Fibroblast of lung (primary cell): ENCODE data around the gene DNAH10. TPM values are rescaled to one million over a fixed set of nuclear protein-coding genes. Genes with fewer than 3 reads are reported as not detected.

Experiments
- DNase-seq, 2 donors: peaks; one replicate each; pipeline versions ENCODE4 v3.0.0 to v3.0.0-alpha.2; 2010; ENCODE audit warnings: low read depth in 2 of 2
- H2AFZ ChIP-seq: 2 replicates; pipeline ENCODE4 v1.5.1; 2012; ENCODE audit warnings: low read length, control low read depth, inconsistent platforms
- H3K27ac ChIP-seq: 2 replicates; pipeline ENCODE4 v1.5.1; 2011; ENCODE audit warnings: low read length, control low read depth; ENCODE audit not compliant: insufficient read depth
- H3K27me3 ChIP-seq: 2 replicates; pipeline ENCODE4 v1.5.1; 2011; ENCODE audit warnings: mild to moderate bottlenecking, low read length; ENCODE audit not compliant: control insufficient read depth, insufficient read depth
- H3K36me3 ChIP-seq: 2 replicates; pipeline ENCODE4 v1.5.1; 2011; ENCODE audit warnings: low read length; ENCODE audit not compliant: control insufficient read depth, insufficient read depth
- H3K4me1 ChIP-seq: 2 replicates; pipeline ENCODE4 v1.5.1; 2011; ENCODE audit warnings: low read length; ENCODE audit not compliant: control insufficient read depth, insufficient read depth; ENCODE audit errors: extremely low read depth
- H3K4me2 ChIP-seq: 2 replicates; pipeline ENCODE4 v1.5.1; 2011; ENCODE audit warnings: low read length, control low read depth; ENCODE audit not compliant: insufficient read depth; ENCODE audit errors: extremely low read depth
- H3K4me3 ChIP-seq, 4 experiments: fragments of 200-600 bp in 1 of 4; sonication (generic) in 1 of 4; replicated peaks in 1 of 4; 2 replicates each; pipeline ENCODE4 v1.5.1; 2011 to 2016; ENCODE audit warnings: low read length in 4 of 4, low read depth in 3 of 4, mild to moderate bottlenecking in 3 of 4, control low read depth in 2 of 4, inconsistent platforms in 1 of 4, mixed read lengths in 1 of 4; ENCODE audit not compliant: insufficient read depth in 1 of 4; ENCODE audit errors: control extremely low read depth in 1 of 4
- H3K79me2 ChIP-seq: 2 replicates; pipeline ENCODE4 v1.5.1; 2012; ENCODE audit warnings: mild to moderate bottlenecking, low read length, inconsistent platforms; ENCODE audit not compliant: control insufficient read depth, insufficient read depth
- H3K9ac ChIP-seq: 2 replicates; pipeline ENCODE4 v1.5.1; 2011; ENCODE audit warnings: mild to moderate bottlenecking, low read length, control low read depth; ENCODE audit not compliant: insufficient read depth
- H3K9me3 ChIP-seq: 2 replicates; pipeline ENCODE4 v1.5.1; 2012; ENCODE audit warnings: low read depth, low read length; ENCODE audit not compliant: control insufficient read depth, insufficient read depth
- H4K20me1 ChIP-seq: 2 replicates; pipeline ENCODE4 v1.5.1; 2011; ENCODE audit warnings: low read length; ENCODE audit not compliant: control insufficient read depth, insufficient read depth; ENCODE audit errors: extremely low read depth
- EZH2 ChIP-seq: IDR thresholded peaks from 2 replicates; pipeline ENCODE4 v1.5.1; 2012; ENCODE audit warnings: low read length, control low read depth, mild to moderate bottlenecking; ENCODE audit errors: missing control alignments
- polyA plus RNA-seq, 2 donors: library from polyadenylated mRNA; depleted of rRNA in 1 of 2; stranded (reverse) in 1 of 2; unstranded in 1 of 2; fragments of >200 nt; gene quantifications; 2 replicates each; pipeline ENCODE4 v1.2.1, GENCODE V29; 2011 to 2012; ENCODE audit warnings: missing spikeins in 1 of 2
- total RNA-seq: library from RNA; depleted of rRNA; stranded (reverse); fragments of >200 nt; gene quantifications from 2 replicates; pipeline ENCODE4 v1.2.1, GENCODE V29; 2014
- TF ChIP-seq, protein P1 (sequence below), 2 donors: IDR thresholded peaks in 1 of 2; conservative IDR thresholded peaks in 1 of 2; 1 replicate in 1 of 2; 2 replicates in 1 of 2; pipeline ENCODE4 v1.5.1; 2011 to 2012; ENCODE audit warnings: low read length in 2 of 2, control low read depth in 1 of 2, inconsistent platforms in 1 of 2, low read depth in 1 of 2, mild to moderate bottlenecking in 1 of 2

The DNAH10 gene
- total and polyA plus RNA-seq, 2 donors (not counting 1 experiment from before 2014, with no cell fraction given): 0.06 to 0.33 TPM

DNA sequence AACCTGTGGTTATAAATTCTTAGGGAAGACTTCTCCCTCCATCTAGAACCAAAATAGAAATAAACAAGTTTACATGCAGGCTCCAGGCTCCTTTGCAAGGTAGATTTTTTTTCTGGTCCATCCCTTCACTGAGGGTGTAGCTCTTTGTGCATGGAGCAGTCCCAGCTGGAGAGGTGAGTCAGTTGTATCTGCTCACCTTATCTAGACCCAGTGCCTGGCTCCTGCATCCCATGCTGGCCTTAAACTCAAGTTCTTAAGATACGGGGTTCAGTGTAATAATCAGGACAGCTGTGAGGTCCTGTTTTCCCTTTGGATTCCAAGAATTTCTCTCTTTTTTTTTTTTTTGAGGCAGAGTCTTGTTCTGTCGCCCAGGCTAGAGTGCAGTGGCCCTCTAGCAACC is 35.1 kb upstream of the DNAH10 start:
- Histone ChIP-seq H3K79me2 (no peaks in the 10 kb centered on the region), H3K4me2 (no peak overlapping the region), H3K4me3 (no peak overlapping the region), H3K9ac (no peak overlapping the region), H4K20me1 (no peaks in the 10 kb centered on the region), H3K4me1 (no peaks in the 10 kb centered on the region), H3K27ac (no peak overlapping the region), H3K36me3 (no peaks in the 10 kb centered on the region), H3K9me3 (no peaks in the 10 kb centered on the region), H3K27me3 (no peaks in the 10 kb centered on the region), H2AFZ (no peak overlapping the region)
- no peak for DNase-seq
- TF ChIP-seq EZH2: no peak
- TF ChIP-seq, protein P1, sequence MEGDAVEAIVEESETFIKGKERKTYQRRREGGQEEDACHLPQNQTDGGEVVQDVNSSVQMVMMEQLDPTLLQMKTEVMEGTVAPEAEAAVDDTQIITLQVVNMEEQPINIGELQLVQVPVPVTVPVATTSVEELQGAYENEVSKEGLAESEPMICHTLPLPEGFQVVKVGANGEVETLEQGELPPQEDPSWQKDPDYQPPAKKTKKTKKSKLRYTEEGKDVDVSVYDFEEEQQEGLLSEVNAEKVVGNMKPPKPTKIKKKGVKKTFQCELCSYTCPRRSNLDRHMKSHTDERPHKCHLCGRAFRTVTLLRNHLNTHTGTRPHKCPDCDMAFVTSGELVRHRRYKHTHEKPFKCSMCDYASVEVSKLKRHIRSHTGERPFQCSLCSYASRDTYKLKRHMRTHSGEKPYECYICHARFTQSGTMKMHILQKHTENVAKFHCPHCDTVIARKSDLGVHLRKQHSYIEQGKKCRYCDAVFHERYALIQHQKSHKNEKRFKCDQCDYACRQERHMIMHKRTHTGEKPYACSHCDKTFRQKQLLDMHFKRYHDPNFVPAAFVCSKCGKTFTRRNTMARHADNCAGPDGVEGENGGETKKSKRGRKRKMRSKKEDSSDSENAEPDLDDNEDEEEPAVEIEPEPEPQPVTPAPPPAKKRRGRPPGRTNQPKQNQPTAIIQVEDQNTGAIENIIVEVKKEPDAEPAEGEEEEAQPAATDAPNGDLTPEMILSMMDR (conservative IDR thresholded peaks at IDR 0.05 in 1 of 2, IDR thresholded peaks at IDR 0.05 in 1 of 2; ENCODE audit: low read depth in 1 of 2, low read length in 2 of 2): no peak

DNA sequence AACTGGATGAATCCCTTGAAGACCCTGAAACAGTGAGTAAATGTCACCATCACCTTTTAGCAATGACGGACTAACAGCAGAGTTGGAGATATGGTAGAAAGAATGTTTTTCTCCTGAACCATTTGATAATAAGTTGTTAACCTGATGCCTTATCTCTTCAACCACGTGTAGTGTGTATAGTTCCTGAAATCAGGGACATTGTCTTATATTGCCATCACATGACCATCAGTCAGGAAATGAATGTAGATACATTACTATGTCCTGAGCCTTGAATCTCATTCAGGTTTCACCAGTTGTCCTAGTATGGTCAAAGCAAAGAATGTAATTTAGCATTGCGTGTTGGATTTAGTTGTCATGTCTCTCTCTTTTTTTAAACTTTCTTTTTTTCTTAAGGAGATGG is 34.2 kb upstream of the DNAH10 start:
- H3K27me3 ChIP-seq: no peaks in the 10 kb centered on the region
- no peaks in the 10 kb centered on the region for H3K36me3 ChIP-seq
- no peaks in the 10 kb centered on the region for H4K20me1 ChIP-seq
- H3K4me3 ChIP-seq: no peak overlapping the region
- DNase-seq: no peak
- TF ChIP-seq, protein P1 (conservative IDR thresholded peaks at IDR 0.05 in 1 of 2, IDR thresholded peaks at IDR 0.05 in 1 of 2; ENCODE audit: low read depth in 1 of 2, low read length in 2 of 2): no peak
- no peak for TF ChIP-seq EZH2
- no peak overlapping the region for H3K4me2 ChIP-seq
- no peak overlapping the region for H2AFZ ChIP-seq
- H3K9me3 ChIP-seq: no peaks in the 10 kb centered on the region
- no peak overlapping the region for H3K9ac ChIP-seq
- H3K79me2 ChIP-seq: no peaks in the 10 kb centered on the region
- no peaks in the 10 kb centered on the region for H3K4me1 ChIP-seq
- no peak overlapping the region for H3K27ac ChIP-seq

DNA sequence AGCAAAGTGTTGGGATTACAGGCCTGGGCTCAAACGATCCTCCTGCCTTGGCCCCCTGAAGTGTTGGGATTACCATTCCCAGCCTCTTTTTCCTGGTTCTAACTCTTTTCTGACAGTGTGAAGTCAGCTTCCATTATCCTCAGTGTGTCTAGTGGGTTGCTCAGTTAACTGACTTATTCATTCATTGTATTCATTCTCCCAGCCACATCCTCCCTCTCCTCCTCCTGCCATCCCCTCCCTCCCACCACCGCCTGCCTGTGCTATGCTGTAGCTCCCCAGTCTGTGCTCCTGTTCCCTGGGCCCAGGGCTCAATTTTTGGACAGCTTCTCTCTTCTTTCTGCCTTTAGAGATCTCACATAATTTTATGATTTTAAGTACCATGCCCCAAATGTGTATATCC is 30.5 kb upstream of the DNAH10 start:
- Histone ChIP-seq H2AFZ (no peak overlapping the region), H3K9me3 (no peaks in the 10 kb centered on the region), H3K79me2 (no peaks in the 10 kb centered on the region), H3K27ac (no peak overlapping the region), H4K20me1 (no peaks in the 10 kb centered on the region), H3K27me3 (no peaks in the 10 kb centered on the region), H3K4me1 (no peaks in the 10 kb centered on the region), H3K9ac (no peak overlapping the region), H3K4me2 (no peak overlapping the region), H3K4me3 (no peak overlapping the region), H3K36me3 (peaks cover 6% of the 10 kb centered on the region)
- DNase-seq: no peak
- no peak for TF ChIP-seq EZH2
- TF ChIP-seq, protein P1 (conservative IDR thresholded peaks at IDR 0.05 in 1 of 2, IDR thresholded peaks at IDR 0.05 in 1 of 2; ENCODE audit: low read depth in 1 of 2, low read length in 2 of 2): no peak
